ENCODE results near the gene TMEM140. TPM values are rescaled to one million over a fixed set of nuclear protein-coding genes. Genes with fewer than 3 reads are reported as not detected.

The TMEM140 gene
- total RNA-seq, 3 donors from 2014 or later (not counting 1 experiment from before 2014, with no cell fraction given): 60.0 to 81.7 (median 76.9) TPM

- no peak for TF ChIP-seq CTCF (IDR thresholded peaks at IDR 0.05)
- Mint-ChIP-seq H3K9me3 (no peaks in the 10 kb centered on the region), H3K27ac (no peak overlapping the region), H3K36me3 (peaks cover 22% of the 10 kb centered on the region), H3K4me3 (no peak overlapping the region), H3K27me3 (ENCODE audit: low read depth in 2 of 2) (no peaks in the 10 kb centered on the region), H3K4me1 (peaks cover 0 to 4% of the 10 kb centered on the region in 2 donors)
- H3K36me3 ChIP-seq (ENCODE audit: control insufficient read depth, insufficient read depth, low read length): peaks cover 64% of the 10 kb centered on the region
- DNase-seq (no peak), ATAC-seq (no peak)
- H3K27ac ChIP-seq (ENCODE audit: low read length): no peak overlapping the region
- H3K4me1 ChIP-seq (ENCODE audit: control insufficient read depth, insufficient read depth, low read length): no peaks in the 10 kb centered on the region
- intact Hi-C loops (cut with micrococcal nuclease): no loop called here
- no peaks in the 10 kb centered on the region for H3K27me3 ChIP-seq (ENCODE audit: control insufficient read depth, insufficient read depth, low read length)
- WGBS (ENCODE audit: insufficient coverage): 88% methylated on average over 12 of the region's 12 CpGs
- H3K9me3 ChIP-seq (ENCODE audit: control insufficient read depth, insufficient read depth, low read length): no peaks in the 10 kb centered on the region
- H3K4me3 ChIP-seq (ENCODE audit: low read length): no peak overlapping the region
Observed at GRCh38 chr7:135194494-135195095, 46.7 kb downstream of the TMEM140 start.

- Mint-ChIP-seq H3K4me1 (peaks cover 0 to 4% of the 10 kb centered on the region in 2 donors), H3K36me3 (peaks cover 21% of the 10 kb centered on the region), H3K27me3 (ENCODE audit: low read depth in 2 of 2) (no peaks in the 10 kb centered on the region), H3K4me3 (no peak overlapping the region), H3K27ac (no peak overlapping the region), H3K9me3 (no peaks in the 10 kb centered on the region)
- ATAC-seq (no peak), DNase-seq (no peak)
- Histone ChIP-seq H3K36me3 (ENCODE audit: control insufficient read depth, insufficient read depth, low read length) (peaks cover 66% of the 10 kb centered on the region), H3K4me3 (ENCODE audit: low read length) (no peak overlapping the region), H3K9me3 (ENCODE audit: control insufficient read depth, insufficient read depth, low read length) (no peaks in the 10 kb centered on the region), H3K27ac (ENCODE audit: low read length) (no peak overlapping the region), H3K4me1 (ENCODE audit: control insufficient read depth, insufficient read depth, low read length) (no peaks in the 10 kb centered on the region), H3K27me3 (ENCODE audit: control insufficient read depth, insufficient read depth, low read length) (no peaks in the 10 kb centered on the region)
- 92% methylated on average over 3 of the region's 4 CpGs for WGBS (ENCODE audit: insufficient coverage)
- no peak for TF ChIP-seq CTCF (IDR thresholded peaks at IDR 0.05)
- intact Hi-C loops (cut with micrococcal nuclease): no loop called here
Observed at GRCh38 chr7:135195156-135195555, 47.3 kb downstream of the TMEM140 start.

DNA sequence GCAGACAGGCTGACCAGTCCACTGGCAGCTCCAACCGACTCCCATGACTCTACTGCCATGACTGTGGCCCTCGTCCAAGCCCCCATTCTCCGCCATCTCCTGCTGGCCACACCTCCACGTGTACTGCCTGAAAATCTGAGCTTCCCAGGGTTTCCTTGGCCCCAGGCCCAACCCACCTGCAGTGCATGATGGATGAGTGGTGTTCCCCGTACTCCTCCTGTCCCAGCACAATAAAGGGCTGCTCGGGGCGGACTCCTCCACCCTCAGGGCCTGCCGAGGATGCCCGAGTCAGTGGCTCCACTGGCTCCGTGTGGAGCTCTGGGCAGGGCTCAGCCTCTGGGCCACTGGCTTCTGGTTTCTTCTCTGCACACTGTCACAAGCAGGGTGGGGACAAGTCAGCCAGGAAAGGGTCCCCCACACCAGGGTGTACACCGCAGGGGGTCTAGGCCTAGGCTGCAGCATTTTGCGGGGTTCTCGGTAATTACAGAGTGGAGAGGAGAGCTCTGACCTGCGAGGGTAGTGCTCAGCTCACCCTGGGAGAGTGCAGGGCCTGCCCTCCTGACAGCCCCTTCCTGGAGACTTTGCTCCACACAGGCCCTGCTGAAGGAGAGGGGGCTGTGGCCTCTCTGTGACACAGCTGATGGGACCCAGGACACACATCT, 48.2 kb downstream of the TMEM140 start:
- H3K4me1 Mint-ChIP-seq: no peaks in the 10 kb centered on the region
- H3K36me3 Mint-ChIP-seq: peaks cover 13% of the 10 kb centered on the region
- ATAC-seq: no peak
- WGBS (ENCODE audit: insufficient coverage): 96% methylated on average over 14 of the region's 14 CpGs
- intact Hi-C loops (cut with micrococcal nuclease): no loop called here
- no peak overlapping the region for H3K4me3 ChIP-seq (ENCODE audit: low read length)
- TF ChIP-seq CTCF (IDR thresholded peaks at IDR 0.05): no peak
- H3K36me3 ChIP-seq (ENCODE audit: control insufficient read depth, insufficient read depth, low read length): peaks cover 66% of the 10 kb centered on the region
- H3K27me3 Mint-ChIP-seq (ENCODE audit: low read depth in 2 of 2): no peaks in the 10 kb centered on the region
- DNase-seq: no peak
- H3K27me3 ChIP-seq (ENCODE audit: control insufficient read depth, insufficient read depth, low read length): no peaks in the 10 kb centered on the region
- no peak overlapping the region for H3K4me3 Mint-ChIP-seq
- no peaks in the 10 kb centered on the region for H3K4me1 ChIP-seq (ENCODE audit: control insufficient read depth, insufficient read depth, low read length)
- no peak overlapping the region for H3K27ac ChIP-seq (ENCODE audit: low read length)
- no peak overlapping the region for H3K27ac Mint-ChIP-seq
- no peaks in the 10 kb centered on the region for H3K9me3 Mint-ChIP-seq
- no peaks in the 10 kb centered on the region for H3K9me3 ChIP-seq (ENCODE audit: control insufficient read depth, insufficient read depth, low read length)

Data from natural killer cell (primary cell).